GM12878 (cell line): ENCODE measurements around the gene RENBP. TPM values are rescaled to one million over a fixed set of nuclear protein-coding genes. Genes with fewer than 3 reads are reported as not detected.

Source experiments
- ATAC-seq: fragments of 200-7000 bp; cut with Tn5 transposase; 3 replicates; pipeline ENCODE4 v1.9.1; 2020; ENCODE audit warnings: mild to moderate bottlenecking, moderate library complexity
- BruUV-seq: library from RNA; stranded (reverse); fragments of 400-500 nt; replicated peaks from 2 replicates; lab custom pipeline; 2021; lab: Mats Ljungman, UMichigan
- CTCF ChIA-PET: fragments of 300-600 bp; sonication (Branson Sonifier 250); formaldehyde crosslinking; extraction: SDS; loops from one replicate; lab custom pipeline; 2021; ENCODE audit warnings: inconsistent platforms; lab: Yijun Ruan, JAX
- POLR2A ChIA-PET: fragments of 350-600 bp; formaldehyde crosslinking; extraction: SDS; loops from one replicate; lab custom pipeline; 2021; ENCODE audit warnings: inconsistent platforms; lab: Charles Lee
- RAD21 ChIA-PET: fragments of 300-600 bp; sonication (Branson Sonifier 250); formaldehyde crosslinking; loops from one replicate; lab custom pipeline; 2023; ENCODE audit warnings: antibody characterized with exemption; ENCODE audit not compliant: unreplicated experiment; lab: Charles Lee
- SMC1A ChIA-PET: fragments of 300-600 bp; sonication (Branson Sonifier 250); formaldehyde crosslinking; loops from one replicate; lab custom pipeline; 2023; ENCODE audit not compliant: unreplicated experiment, uncharacterized antibody; lab: Charles Lee
- DNase-seq: peaks from one replicate; pipeline ENCODE4 v3.0.0-alpha.2; 2011; ENCODE audit warnings: low read depth, low spot score
- FAIRE-seq: peaks from 3 replicates; lab custom pipeline; 2011; peaks lifted over from hg19 to GRCh38; lab: Jason Lieb, UNC
- H2AFZ ChIP-seq: 2 replicates; pipeline ENCODE4 v1.6.0; 2011; ENCODE audit warnings: low read depth, low read length, control low read depth; ENCODE audit not compliant: control insufficient read depth
- H3K27ac ChIP-seq: 2 replicates; pipeline ENCODE4 v1.5.1; 2011; ENCODE audit warnings: control low read depth; ENCODE audit not compliant: control insufficient read depth, insufficient read depth
- H3K27me3 ChIP-seq, 2 experiments: replicated peaks in 1 of 2; 2 replicates each; pipeline versions ENCODE4 v1.6.0 to v1.6.1; 2011; ENCODE audit warnings: low read length in 1 of 2; ENCODE audit not compliant: control insufficient read depth in 2 of 2, insufficient read depth in 2 of 2
- H3K36me3 ChIP-seq, 2 experiments: 2 replicates each; pipeline ENCODE4 v1.5.1; 2011; ENCODE audit warnings: low read length in 1 of 2; ENCODE audit not compliant: control insufficient read depth in 2 of 2, insufficient read depth in 2 of 2
- H3K4me1 ChIP-seq: 2 replicates; pipeline ENCODE4 v1.6.1; 2011; ENCODE audit warnings: mild to moderate bottlenecking, low read length, moderate library complexity, mixed read lengths; ENCODE audit not compliant: control insufficient read depth, insufficient read depth
- H3K4me2 ChIP-seq: 2 replicates; pipeline ENCODE4 v1.6.0; 2011; ENCODE audit warnings: control low read depth; ENCODE audit not compliant: control insufficient read depth, insufficient read depth
- H3K4me3 ChIP-seq: fragments of 200-600 bp; sonication (generic); 2 replicates; pipeline ENCODE4 v1.5.1; 2016
- H3K79me2 ChIP-seq: 2 replicates; pipeline ENCODE4 v1.6.0; 2011; ENCODE audit warnings: low read length; ENCODE audit not compliant: control insufficient read depth, insufficient read depth
- H3K9ac ChIP-seq: 2 replicates; pipeline ENCODE4 v1.8.0; 2011; ENCODE audit warnings: low read length, control low read depth, mixed read lengths; ENCODE audit not compliant: control insufficient read depth, insufficient read depth
- H3K9me3 ChIP-seq: replicated peaks from 3 replicates; pipeline ENCODE4 v1.5.1; 2011; ENCODE audit warnings: mild to moderate bottlenecking, low read length; ENCODE audit not compliant: control insufficient read depth, insufficient read depth
- H4K20me1 ChIP-seq: 2 replicates; pipeline ENCODE4 v1.6.0; 2011; ENCODE audit not compliant: control insufficient read depth, insufficient read depth
- CEBPB ChIP-seq, 2 experiments: fragments of 150-350 bp in 1 of 2; IDR thresholded peaks; 2 replicates each; pipeline ENCODE4 v1.6.1; 2012 to 2014; ENCODE audit warnings: low read depth in 2 of 2, low read length in 2 of 2, borderline replicate concordance in 1 of 2, inconsistent platforms in 1 of 2
- IKZF1 ChIP-seq: fragments of 450-650 bp; conservative IDR thresholded peaks from 2 replicates; pipeline ENCODE4 v1.6.1; 2017; ENCODE audit warnings: antibody characterized with exemption, mild to moderate bottlenecking
- MAX ChIP-seq: IDR thresholded peaks from 2 replicates; pipeline ENCODE4 v1.6.1; 2012; ENCODE audit warnings: low read depth, low read length, improper control_type of control experiment
- RAD21 ChIP-seq: IDR thresholded peaks from 2 replicates; pipeline ENCODE4 v1.6.1; 2011; ENCODE audit warnings: mild to moderate bottlenecking, low read depth, low read length, moderate library complexity; ENCODE audit not compliant: insufficient read depth
- RELB ChIP-seq: fragments of 450-650 bp; IDR thresholded peaks from 2 replicates; pipeline ENCODE4 v1.6.1; 2017; ENCODE audit warnings: low read depth, mild to moderate bottlenecking, moderate library complexity
- SRF ChIP-seq, 2 experiments: IDR thresholded peaks; 2 replicates each; pipeline ENCODE4 v1.6.1; 2011; ENCODE audit warnings: low read depth in 2 of 2, low read length in 2 of 2, mild to moderate bottlenecking in 1 of 2, moderate library complexity in 1 of 2
- WGBS: methylation state at CpG from one replicate; pipeline ENCODE4 v1.1.6; 2016; ENCODE audit warnings: low lambda C conversion rate; ENCODE audit not compliant: insufficient replicate concordance, insufficient coverage; ENCODE audit errors: missing lambda C conversion rate; 5-methylcytosine and 5-hydroxymethylcytosine counted together
- in situ Hi-C: fragments of 300-500 bp; cut with MboI; formaldehyde crosslinking; loops from 9 replicates; pipeline ENCODE4 v1.14.3; 2018; ENCODE audit warnings: mixed read lengths
- intact Hi-C: fragments of 100-400 bp; cut with micrococcal nuclease; formaldehyde crosslinking; loops from one replicate; pipeline ENCODE4 v1.14.2; 2022; ENCODE audit not compliant: unreplicated experiment
- polyA plus RNA-seq, 11 experiments: library from polyadenylated mRNA; depleted of rRNA in 4 of 11; unstranded in 6 of 11; stranded (reverse) in 5 of 11; fragments of >200 nt; fragmentation: Nextera tagmentation in 4 of 11; fragmentation: Illumina TruSeq in 1 of 11; extraction: Ambion mirVana in 4 of 11; extraction: Trizol in 1 of 11; gene quantifications; 1 replicate in 1 of 11; 2 replicates in 10 of 11; pipeline versions ENCODE4 v1.2.1 to v1.2.3, GENCODE V29; 2011 to 2016; ENCODE audit warnings: inconsistent platforms in 2 of 11, missing spikeins in 2 of 11, low read depth in 1 of 11
- total RNA-seq, 4 experiments: library from RNA; depleted of rRNA in 3 of 4; stranded (reverse); fragments of >200 nt in 3 of 4; fragmentation: Illumina TruSeq in 1 of 4; extraction: Trizol in 1 of 4; gene quantifications; 2 replicates each; pipeline versions ENCODE4 v1.2.1 to v1.2.3, GENCODE V29; 2013 to 2021

RENBP gene
- total and polyA plus RNA-seq, 10 of the 15 experiments (the other 5 are each of a cell fraction or from before 2014, with no cell fraction given): 0.36 to 4.9 (median 1.8) TPM; not detected in 3

GRCh38 chrX:153993978-153994377, 49.5 kb upstream of the RENBP start (continued):
- TF ChIP-seq RELB: no peak

GRCh38 chrX:153993079-153993478, 48.6 kb upstream of the RENBP start:
- H3K4me3 ChIP-seq: no peak overlapping the region
- no peak overlapping the region for H2AFZ ChIP-seq
- no peak overlapping the region for H3K27ac ChIP-seq
- FAIRE-seq: no peak
- intact Hi-C loops (no loop called here), in situ Hi-C loops (no loop called here)
- ChIA-PET RAD21 (no interaction called here), POLR2A (no interaction called here), SMC1A (no interaction called here), CTCF (no interaction called here)
- no peaks in the 10 kb centered on the region for H3K4me1 ChIP-seq
- H3K27me3 ChIP-seq: no peaks in the 10 kb centered on the region
- H3K9ac ChIP-seq: no peak overlapping the region
- H3K4me2 ChIP-seq: no peak overlapping the region
- TF ChIP-seq IKZF1 (no peak), CEBPB (IDR thresholded peaks at IDR 0.05; ENCODE audit: borderline replicate concordance in 1 of 2, low read depth in 2 of 2, low read length in 2 of 2) (no peak), MAX (no peak), SRF (IDR thresholded peaks at IDR 0.05; ENCODE audit: low read depth in 2 of 2, low read length in 2 of 2) (no peak), RAD21 (no peak)
- no peaks in the 10 kb centered on the region for H3K79me2 ChIP-seq
- no TSS peak for BruUV-seq
- no peak for DNase-seq
- no peak for ATAC-seq
- 93% methylated on average over 12 of the region's 12 CpGs for WGBS
- no peaks in the 10 kb centered on the region; the same call in 2 of the 3 replicates for H3K9me3 ChIP-seq
- no peaks in the 10 kb centered on the region for H3K36me3 ChIP-seq
- no peaks in the 10 kb centered on the region for H4K20me1 ChIP-seq
